OCI-M2 (cell line): ENCODE measurements around the gene SIL1.

Source experiments
- DNase-seq: peaks from one replicate; lab custom pipeline; 2025; ENCODE audit not compliant: unreplicated experiment; lab: John Stamatoyannopoulos, UW

The SIL1 gene

GRCh38 chr5:138964647-138965201 is 233.4 kb downstream of the SIL1 start:
- DNase-seq: no peak

DNA sequence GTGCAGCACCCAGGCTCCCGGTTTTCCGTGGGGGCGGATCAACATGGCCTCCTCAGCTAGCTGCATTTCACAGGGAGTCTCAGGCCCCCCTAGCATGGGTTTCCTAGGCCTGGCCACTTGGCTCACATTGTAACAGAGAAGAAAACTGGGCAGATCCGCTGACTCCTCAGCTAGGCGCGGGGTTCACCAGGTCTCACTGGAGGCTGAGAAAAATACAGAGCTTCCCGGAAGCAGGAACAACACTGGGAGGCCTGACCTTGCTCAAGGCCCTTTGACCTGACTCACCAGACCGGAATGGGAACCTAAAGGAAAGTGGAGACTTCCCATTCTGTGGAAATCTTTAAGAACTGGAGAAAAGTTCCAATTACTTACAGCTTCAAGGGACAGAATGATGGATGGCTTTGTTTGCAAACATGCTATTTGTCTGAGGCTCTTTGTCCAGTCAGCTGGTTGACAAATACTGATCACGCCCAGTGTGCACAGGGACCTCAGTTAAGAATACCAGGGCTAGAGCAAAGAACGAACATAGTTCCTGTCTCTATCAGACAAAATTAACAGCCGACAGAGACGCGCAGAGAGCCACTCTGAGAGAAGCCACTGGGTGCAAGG is 234.3 kb downstream of the SIL1 start:
- no peak for DNase-seq

GRCh38 chr5:138962614-138963370 is 235.4 kb downstream of the SIL1 start:
- no peak for DNase-seq

GRCh38 chr5:138961729-138962128 is 236.4 kb downstream of the SIL1 start:
- no peak for DNase-seq

DNA sequence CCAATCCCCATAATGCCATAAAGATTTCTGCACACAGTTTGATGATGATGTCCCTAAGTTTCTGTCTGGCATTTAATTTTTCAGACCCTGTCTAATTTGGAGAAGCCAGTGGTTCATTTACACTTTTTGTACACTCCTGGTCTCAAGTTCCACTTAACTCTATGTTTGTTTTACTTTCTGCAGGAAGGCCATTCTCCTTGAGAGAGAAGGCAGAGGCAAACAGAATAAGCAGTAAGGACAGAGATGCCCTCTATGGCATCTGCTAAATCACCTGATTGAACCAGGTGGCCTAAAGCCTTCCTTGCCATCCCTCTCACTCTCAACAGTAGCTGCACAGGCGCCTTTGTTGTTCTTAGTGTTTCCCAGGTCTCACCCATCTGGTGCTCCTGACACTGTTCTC is 236.9 kb downstream of the SIL1 start:
- no peak for DNase-seq

GRCh38 chr5:138960145-138960692 is 237.9 kb downstream of the SIL1 start:
- no peak for DNase-seq

GRCh38 chr5:138956801-138957200 is 241.4 kb downstream of the SIL1 start:
- DNase-seq: no peak

DNA sequence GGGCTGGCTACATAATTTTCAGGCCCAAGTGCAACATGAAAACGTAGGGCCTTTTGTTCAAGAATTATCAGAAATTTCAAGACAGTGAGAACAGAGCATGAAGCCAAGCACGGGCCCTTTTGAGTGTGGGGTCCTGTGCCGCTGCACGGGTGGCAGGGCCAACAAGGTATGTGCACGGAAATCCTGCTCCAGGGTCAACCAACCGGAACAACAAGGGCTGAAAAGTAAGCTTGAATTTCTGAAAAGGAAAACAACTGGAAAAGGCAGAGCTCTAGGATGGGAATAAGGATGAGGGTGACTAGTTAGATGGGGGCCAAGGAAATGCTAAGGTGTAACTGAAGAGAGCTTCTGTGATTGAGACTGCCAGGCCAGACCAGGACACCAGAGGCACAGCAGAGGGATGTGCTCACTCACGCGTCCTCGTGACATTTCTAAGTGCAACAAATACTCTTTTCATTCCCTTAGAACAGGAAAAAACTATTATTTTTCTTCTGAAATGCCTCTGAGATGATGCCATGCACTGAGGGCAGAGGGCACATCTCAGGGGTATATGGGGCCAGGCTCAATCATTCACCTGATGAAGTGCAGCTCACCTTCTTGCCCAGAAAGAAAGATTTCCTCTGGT is 242.4 kb downstream of the SIL1 start:
- DNase-seq: no peak

GRCh38 chr5:138955013-138955660 is 243.0 kb downstream of the SIL1 start:
- no peak for DNase-seq

GRCh38 chr5:138954257-138955012 is 243.7 kb downstream of the SIL1 start:
- DNase-seq: no peak

DNA sequence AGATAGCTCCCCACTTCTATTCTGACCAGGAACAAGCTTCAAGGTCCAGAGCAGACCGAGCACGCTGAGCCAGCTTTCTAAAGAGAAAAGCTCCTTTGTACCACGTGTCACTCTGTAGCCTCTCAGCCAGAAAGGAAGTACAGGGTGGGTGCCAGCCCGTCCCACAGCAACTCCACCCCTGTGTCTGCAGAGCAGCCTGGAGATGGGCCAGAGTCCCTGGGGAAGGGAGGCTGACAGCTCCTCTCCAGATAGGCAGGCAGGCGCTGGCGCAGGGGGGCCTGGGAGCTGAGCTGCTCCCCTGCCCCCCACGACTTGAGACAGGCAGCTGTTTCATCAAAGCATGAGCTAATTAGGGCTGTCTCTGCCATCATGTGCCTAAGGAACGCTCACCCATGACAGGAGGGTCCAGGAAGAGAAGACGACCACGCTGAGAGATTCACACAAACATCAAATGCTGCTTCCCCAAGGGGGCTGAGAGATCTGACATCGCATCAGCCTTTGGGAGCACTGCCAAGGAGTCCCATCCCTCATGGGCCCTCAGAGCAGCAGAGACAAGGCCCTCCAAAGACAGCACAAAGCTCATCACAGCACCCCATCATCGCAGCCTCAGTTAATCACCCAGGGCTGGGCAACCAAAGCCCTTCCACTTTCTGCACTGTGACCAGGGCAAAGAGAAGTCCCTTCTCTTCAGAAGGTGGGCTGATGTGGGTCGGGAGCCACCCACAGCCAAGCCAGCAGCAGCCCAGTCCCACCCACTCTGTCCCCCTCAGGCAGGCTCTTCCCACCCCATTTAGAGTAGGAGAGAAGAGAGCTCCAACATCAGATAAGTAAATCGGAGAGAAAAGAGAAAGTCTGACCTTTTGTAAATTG is 244.5 kb downstream of the SIL1 start:
- DNase-seq: no peak

DNA sequence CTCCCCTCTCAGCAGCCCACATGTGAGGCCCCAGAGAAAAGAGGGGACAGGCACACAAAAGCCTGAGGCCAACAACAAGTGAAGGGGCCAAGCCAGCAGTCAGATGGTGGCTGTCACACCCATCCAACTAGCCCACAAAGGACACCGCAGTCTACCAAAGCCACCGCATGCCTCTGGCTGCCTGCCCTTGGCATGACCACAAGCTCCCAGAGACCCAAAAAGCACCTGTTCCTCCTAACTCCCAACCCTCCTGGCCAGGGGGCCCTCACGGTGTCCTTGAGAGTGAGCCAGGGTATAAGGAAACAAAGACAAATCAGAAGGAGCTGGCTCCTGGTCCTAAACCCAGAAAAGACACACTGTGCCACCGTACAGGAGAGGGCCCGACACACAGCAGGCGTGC is 245.2 kb downstream of the SIL1 start:
- no peak for DNase-seq

GRCh38 chr5:138951986-138952735 is 246.0 kb downstream of the SIL1 start:
- no peak for DNase-seq

GRCh38 chr5:138951091-138951985 is 246.8 kb downstream of the SIL1 start:
- DNase-seq: no peak

- DNase-seq: no peak
Measured at GRCh38 chr5:138950421-138951031, 247.6 kb downstream of the SIL1 start.

DNA sequence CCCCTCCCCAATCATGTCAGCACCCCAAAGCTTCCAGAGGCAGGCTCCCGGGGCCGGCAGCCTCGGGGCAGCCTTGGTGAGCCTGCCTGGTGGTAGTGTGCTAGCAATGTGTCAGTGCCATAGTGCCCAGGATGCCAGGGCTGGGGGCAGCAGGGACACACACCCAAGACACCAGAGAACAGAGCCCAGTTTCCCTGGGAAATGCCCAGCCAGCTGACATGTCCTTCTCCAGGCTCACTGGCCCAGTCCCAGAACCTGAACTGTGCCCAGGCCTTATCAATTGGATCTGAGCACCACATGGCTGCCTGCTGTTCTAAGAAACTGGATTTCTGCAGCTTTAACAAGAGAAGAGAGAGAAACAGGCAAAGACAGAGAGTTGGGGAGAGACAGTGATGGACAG is 248.2 kb downstream of the SIL1 start:
- DNase-seq: no peak

DNA sequence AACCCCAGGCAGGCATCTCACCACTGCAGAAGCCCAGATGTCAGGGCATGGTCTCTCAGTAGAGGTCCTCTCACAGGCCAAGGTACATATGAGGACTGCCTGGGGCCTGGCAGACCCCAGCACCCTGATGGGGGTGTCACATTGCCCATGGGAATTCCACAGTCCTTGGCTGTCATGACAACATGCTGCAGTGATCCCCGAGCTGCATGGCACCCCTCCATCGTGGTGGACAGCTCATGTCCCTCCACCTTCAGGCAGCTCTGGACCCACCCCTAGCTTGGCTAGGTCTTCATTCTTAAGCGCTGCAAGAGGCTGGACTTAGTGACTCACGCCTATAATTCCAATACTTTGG is 249.0 kb downstream of the SIL1 start:
- no peak for DNase-seq
